Mucosa of rectum (tissue), 2 donors: ENCODE data around the gene ZNF511.

ENCODE experiments used
- H3K27ac ChIP-seq, 2 donors: one replicate each; pipeline ENCODE4 v1.7.0; 2013; ENCODE audit warnings: inconsistent platforms in 2 of 2, low read depth in 2 of 2, low read length in 2 of 2
- H3K27me3 ChIP-seq, 2 donors: one replicate each; pipeline ENCODE4 v1.7.0; 2013; ENCODE audit warnings: low read length in 2 of 2; ENCODE audit not compliant: control insufficient read depth in 2 of 2, insufficient read depth in 2 of 2
- H3K36me3 ChIP-seq, 2 donors: one replicate each; pipeline ENCODE4 v1.7.0; 2013; ENCODE audit warnings: low read length in 2 of 2; ENCODE audit not compliant: control insufficient read depth in 2 of 2, insufficient read depth in 2 of 2
- H3K4me1 ChIP-seq, 2 donors: one replicate each; pipeline ENCODE4 v1.7.0; 2013; ENCODE audit warnings: low read length in 2 of 2, mild to moderate bottlenecking in 1 of 2; ENCODE audit not compliant: control insufficient read depth in 2 of 2, insufficient read depth in 2 of 2
- H3K4me3 ChIP-seq, 2 donors: one replicate each; pipeline ENCODE4 v1.7.0; 2013; ENCODE audit warnings: low read length in 2 of 2
- H3K9ac ChIP-seq, 2 donors: one replicate each; pipeline ENCODE4 v1.7.0; 2013; ENCODE audit warnings: low read length in 2 of 2, low read depth in 1 of 2, mild to moderate bottlenecking in 1 of 2
- H3K9me3 ChIP-seq, 2 donors: one replicate each; pipeline ENCODE4 v1.7.0; 2013; ENCODE audit warnings: low read length in 2 of 2; ENCODE audit not compliant: control insufficient read depth in 2 of 2
- donor health status: healthy.
- donor health status: Normal muscosa, but diverticular disease.

Gene ZNF511

DNA sequence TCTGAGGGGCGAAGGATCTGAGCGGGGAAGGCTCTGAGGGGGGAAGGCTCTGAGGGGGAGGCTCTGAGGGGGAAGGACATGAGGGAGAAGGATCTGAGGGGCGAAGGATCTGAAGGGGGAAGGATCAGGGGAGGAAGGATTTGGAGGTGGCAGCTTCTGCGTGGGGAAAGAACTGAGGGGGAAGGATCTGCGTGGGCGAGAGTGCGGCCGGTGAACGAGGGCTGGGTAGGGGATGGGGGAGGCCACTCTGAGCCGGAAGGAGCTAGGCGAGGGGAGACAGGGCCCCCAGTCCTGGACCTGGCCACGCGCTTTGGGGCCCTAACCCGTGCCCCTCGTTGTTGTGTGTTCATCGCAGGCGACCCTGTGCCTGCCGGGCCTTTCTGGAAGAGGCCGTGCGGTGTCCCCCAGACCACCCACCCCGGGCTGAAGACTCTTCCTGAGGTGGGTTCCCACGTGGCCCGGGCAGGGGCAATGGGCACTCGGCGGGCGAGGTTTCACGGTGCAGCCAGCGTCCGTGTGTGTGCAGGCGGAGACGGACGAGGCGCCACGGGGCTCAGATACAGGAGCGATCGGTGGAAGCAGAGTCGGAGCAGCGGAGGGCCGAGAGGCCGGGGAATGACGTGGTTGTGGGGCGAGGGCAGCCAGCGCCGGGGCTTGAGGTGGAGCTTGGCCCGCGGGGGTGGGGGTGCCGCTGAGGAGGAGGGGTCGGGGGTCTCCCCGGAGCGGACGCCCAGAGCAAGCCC lies 26.0 kb downstream of the ZNF511 start:
- Histone ChIP-seq H3K9ac (no peak overlapping the region), H3K9me3 (no peaks in the 10 kb centered on the region), H3K27me3 (peaks cover 32 to 56% of the 10 kb centered on the region in 2 donors), H3K27ac (no peak overlapping the region), H3K4me1 (peaks cover 0 to 10% of the 10 kb centered on the region in 2 donors), H3K4me3 (peak overlapping the region in 1 of 2 donors; percentile 41), H3K36me3 (no peaks in the 10 kb centered on the region)

GRCh38 chr10:133335246-133336117 lies 26.8 kb downstream of the ZNF511 start:
- Histone ChIP-seq H3K27ac (no peak overlapping the region), H3K4me1 (peaks cover 0 to 7% of the 10 kb centered on the region in 2 donors), H3K4me3 (peak overlapping the region; percentile 30 to 41), H3K27me3 (peaks cover 34 to 59% of the 10 kb centered on the region in 2 donors), H3K9me3 (no peaks in the 10 kb centered on the region), H3K36me3 (no peaks in the 10 kb centered on the region), H3K9ac (peak overlapping the region in 1 of 2 donors; percentile 24)

DNA sequence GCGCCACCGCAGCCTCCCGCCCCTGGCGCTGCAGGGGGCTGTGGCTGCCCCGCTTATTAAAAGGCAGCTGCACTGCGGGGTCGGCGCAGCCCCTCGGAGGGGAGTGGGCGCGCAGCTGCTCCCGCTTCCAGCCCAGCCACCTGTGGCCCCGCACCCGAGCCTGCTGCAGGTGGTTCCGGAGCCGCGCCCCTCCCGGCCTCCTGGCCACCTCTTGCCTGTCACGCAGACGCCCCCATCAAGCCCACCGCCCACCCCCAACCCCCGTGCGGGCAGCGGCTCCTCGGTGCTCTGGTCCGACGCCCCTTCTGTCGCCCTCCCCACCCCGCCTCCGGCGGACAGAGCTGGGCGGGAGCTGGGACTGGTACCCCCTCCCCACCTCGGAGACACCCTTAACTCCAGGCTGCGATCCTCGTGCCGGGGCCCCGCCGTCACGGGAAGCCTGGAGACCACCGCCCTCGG lies 27.4 kb downstream of the ZNF511 start:
- H3K4me3 ChIP-seq = peak overlapping the region in 1 of 2 donors; percentile 30
- H3K27ac ChIP-seq = no peak overlapping the region
- peaks cover 0 to 7% of the 10 kb centered on the region in 2 donors for H3K4me1 ChIP-seq
- H3K9ac ChIP-seq = no peak overlapping the region
- H3K36me3 ChIP-seq = no peaks in the 10 kb centered on the region
- H3K27me3 ChIP-seq = peaks cover 30 to 55% of the 10 kb centered on the region in 2 donors
- H3K9me3 ChIP-seq = no peaks in the 10 kb centered on the region

DNA sequence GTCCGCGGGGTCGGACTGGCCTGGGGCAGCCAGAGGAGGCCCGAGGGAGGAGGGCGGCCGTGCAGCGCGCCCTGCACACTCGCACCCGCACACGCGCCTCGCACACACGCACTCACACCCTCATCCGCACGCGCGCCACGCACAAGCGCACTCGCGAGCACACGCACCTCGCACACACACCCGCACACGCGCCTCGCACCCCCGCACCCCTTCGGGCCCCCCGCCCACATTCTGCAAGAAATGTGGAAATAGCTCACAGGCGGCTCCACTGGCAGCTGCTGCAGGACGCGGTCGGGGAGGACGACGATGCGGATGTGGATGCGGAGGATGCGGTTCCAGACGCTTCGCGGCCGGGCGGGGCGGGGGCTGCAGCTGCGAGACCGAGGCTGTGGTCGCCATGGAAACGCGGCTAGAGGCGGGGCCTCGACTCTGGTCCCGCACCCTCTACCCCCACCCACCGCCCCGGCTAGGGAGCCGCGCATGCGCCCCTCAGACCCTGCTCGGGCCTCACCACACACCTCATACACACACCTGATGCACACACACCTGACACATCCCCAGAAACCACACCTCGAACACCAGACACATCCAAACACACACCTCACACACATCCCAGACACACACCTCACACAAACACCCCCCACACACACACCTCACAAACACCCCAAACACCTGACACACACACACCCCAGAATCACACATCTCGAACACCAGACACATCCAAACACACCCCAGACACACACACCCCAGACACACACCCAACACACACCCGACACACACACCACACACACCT lies 28.1 kb downstream of the ZNF511 start, which contains the start of gene CALY:
Gene CALY (minus strand): TSS at position 320 of the 793 bp plus-strand sequence. CDS start 7,907 bp downstream, outside the sequence.
- peaks cover 30 to 55% of the 10 kb centered on the region in 2 donors for H3K27me3 ChIP-seq
- H3K36me3 ChIP-seq = no peaks in the 10 kb centered on the region
- peaks cover 0 to 7% of the 10 kb centered on the region in 2 donors for H3K4me1 ChIP-seq
- no peak within 1 kb of the TSS for H3K27ac ChIP-seq
- peak within 1 kb of the TSS in 1 of 2 donors; percentile 30 for H3K4me3 ChIP-seq
- no peaks in the 10 kb centered on the region for H3K9me3 ChIP-seq
- H3K9ac ChIP-seq = no peak within 1 kb of the TSS

DNA sequence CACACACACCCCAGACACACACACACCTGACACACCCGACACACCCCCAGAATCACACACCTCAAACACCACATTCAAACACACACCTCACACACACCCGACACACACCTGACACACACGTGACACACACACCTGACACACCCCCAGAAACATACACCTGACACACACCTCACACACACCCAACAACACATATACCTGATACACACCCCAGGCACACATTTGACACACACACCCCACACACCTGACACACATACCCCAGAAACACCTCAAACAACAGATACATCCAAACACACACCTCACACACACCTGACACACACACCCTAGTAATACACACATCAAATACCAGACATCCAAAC lies 28.6 kb downstream of the ZNF511 start:
- Histone ChIP-seq H3K9ac (no peak overlapping the region), H3K27ac (no peak overlapping the region), H3K36me3 (no peaks in the 10 kb centered on the region), H3K9me3 (no peaks in the 10 kb centered on the region), H3K4me3 (no peak overlapping the region), H3K4me1 (peaks cover 0 to 7% of the 10 kb centered on the region in 2 donors), H3K27me3 (peaks cover 27 to 50% of the 10 kb centered on the region in 2 donors)

DNA sequence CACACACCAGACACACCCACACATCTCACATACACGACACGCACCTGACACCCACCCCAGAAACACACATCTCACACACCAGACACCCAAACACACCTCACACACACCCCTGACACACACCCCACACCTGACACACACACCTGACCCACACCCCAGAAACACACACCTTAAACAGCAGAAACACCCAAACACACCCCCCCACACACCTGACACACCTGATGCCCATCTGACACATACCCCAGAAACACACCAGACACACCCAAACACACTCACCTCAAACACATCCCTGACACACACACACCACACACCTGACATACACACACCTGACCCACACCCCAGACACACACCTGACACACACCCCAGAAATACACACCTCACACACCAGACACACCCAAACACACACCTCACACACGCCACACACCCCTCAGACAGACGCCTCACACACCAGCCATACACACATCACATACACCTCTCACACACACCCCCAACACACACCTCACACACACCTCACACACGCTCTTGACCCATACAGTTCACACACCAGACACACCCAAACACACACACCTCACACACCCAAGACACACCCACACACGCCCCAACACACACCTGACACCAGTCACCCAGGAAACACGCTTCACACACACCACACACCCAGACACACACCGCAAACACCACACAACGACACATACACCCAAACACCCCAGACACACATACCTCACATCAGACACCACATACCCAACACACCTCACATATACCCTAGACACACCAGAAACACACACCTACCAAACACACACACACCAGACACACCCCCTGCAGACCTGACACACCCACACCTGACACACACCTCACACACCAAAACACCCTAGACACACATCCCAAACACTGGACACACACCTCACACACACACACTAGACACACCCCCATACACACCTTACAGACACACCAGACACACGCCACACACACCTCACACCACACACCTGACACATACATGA lies 29.7 kb downstream of the ZNF511 start:
- no peaks in the 10 kb centered on the region for H3K9me3 ChIP-seq
- H3K4me1 ChIP-seq = peaks cover 0 to 7% of the 10 kb centered on the region in 2 donors
- H3K27ac ChIP-seq = no peak overlapping the region
- no peaks in the 10 kb centered on the region for H3K36me3 ChIP-seq
- H3K9ac ChIP-seq = no peak overlapping the region
- H3K4me3 ChIP-seq = no peak overlapping the region
- peaks cover 23 to 47% of the 10 kb centered on the region in 2 donors for H3K27me3 ChIP-seq

- Histone ChIP-seq H3K9me3 (no peaks in the 10 kb centered on the region), H3K9ac (no peak overlapping the region), H3K36me3 (no peaks in the 10 kb centered on the region), H3K27ac (no peak overlapping the region), H3K4me1 (peaks cover 0 to 7% of the 10 kb centered on the region in 2 donors), H3K4me3 (no peak overlapping the region), H3K27me3 (peaks cover 20 to 42% of the 10 kb centered on the region in 2 donors)
These were observed 31.1 kb downstream of the ZNF511 start for GRCh38 chr10:133339708-133340380.

DNA sequence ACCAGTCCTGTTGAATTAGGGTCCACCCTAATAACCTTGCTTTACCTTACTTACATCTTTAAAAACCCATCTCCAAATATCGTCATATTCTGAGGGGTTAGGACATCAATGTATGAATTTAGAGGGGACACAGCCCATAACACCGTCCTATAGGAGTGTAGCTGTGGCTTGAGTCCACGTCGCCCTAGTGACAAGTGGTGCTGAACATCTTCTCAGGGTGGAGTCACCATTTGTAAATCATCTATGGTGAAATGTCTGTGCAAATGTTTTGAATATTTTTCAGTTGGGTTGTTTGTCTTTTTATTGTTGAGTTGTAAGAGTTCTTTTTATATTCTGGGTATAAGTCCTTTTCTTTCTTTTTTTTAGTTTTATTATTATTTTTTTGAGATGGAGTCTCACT lies 33.3 kb downstream of the ZNF511 start:
- H3K27me3 ChIP-seq = peaks cover 17 to 24% of the 10 kb centered on the region in 2 donors
- H3K9me3 ChIP-seq = no peaks in the 10 kb centered on the region
- H3K9ac ChIP-seq = no peak overlapping the region
- H3K4me1 ChIP-seq = no peaks in the 10 kb centered on the region
- no peak overlapping the region for H3K27ac ChIP-seq
- H3K36me3 ChIP-seq = no peaks in the 10 kb centered on the region
- no peak overlapping the region for H3K4me3 ChIP-seq
